ENCODE results near the gene OLIG3. TPM values are rescaled to one million over a fixed set of nuclear protein-coding genes. Genes with fewer than 3 reads are reported as not detected.

OLIG3 gene
- total RNA-seq, 4 donors from 2014 or later, result not detected

GRCh38 chr6:137490961-137491360 lies 3.2 kb downstream of the OLIG3 start:
- Histone ChIP-seq H3K9me3 (no peaks in the 10 kb centered on the region), H3K4me3 (no peak overlapping the region), H3K4me1 (no peaks in the 10 kb centered on the region), H3K27ac (no peak overlapping the region), H3K36me3 (no peaks in the 10 kb centered on the region), H3K27me3 (peaks cover 5 to 84% of the 10 kb centered on the region in 2 donors)
- no peak for TF ChIP-seq POLR2A (IDR thresholded peaks at IDR 0.05)
- TF ChIP-seq CTCF (IDR thresholded peaks at IDR 0.05), result no peak
- no peak for DNase-seq
- intact Hi-C loops (cut with DNase I; ENCODE audit: low total_unique reads), result no loop called here

- H3K4me1 ChIP-seq, result no peaks in the 10 kb centered on the region
- DNase-seq, result no peak
- TF ChIP-seq CTCF (IDR thresholded peaks at IDR 0.05) (no peak), POLR2A (IDR thresholded peaks at IDR 0.05) (no peak)
- intact Hi-C loops (cut with DNase I; ENCODE audit: low total_unique reads), result no loop called here
- no peak overlapping the region for H3K4me3 ChIP-seq
- H3K36me3 ChIP-seq, result no peaks in the 10 kb centered on the region
- H3K27me3 ChIP-seq, result peaks cover 5 to 80% of the 10 kb centered on the region in 2 donors
- H3K9me3 ChIP-seq, result no peaks in the 10 kb centered on the region
- no peak overlapping the region for H3K27ac ChIP-seq
Observed at GRCh38 chr6:137490006-137490905, 3.9 kb downstream of the OLIG3 start.

- no peak for TF ChIP-seq POLR2A (IDR thresholded peaks at IDR 0.05)
- no peak for TF ChIP-seq CTCF (IDR thresholded peaks at IDR 0.05)
- intact Hi-C loops (cut with DNase I; ENCODE audit: low total_unique reads), result no loop called here
- Histone ChIP-seq H3K9me3 (no peaks in the 10 kb centered on the region), H3K36me3 (no peaks in the 10 kb centered on the region), H3K27ac (no peak overlapping the region), H3K4me1 (no peaks in the 10 kb centered on the region), H3K27me3 (peaks cover 5 to 71% of the 10 kb centered on the region in 2 donors), H3K4me3 (no peak overlapping the region)
- no peak for DNase-seq
Observed at GRCh38 chr6:137489046-137490005, 4.9 kb downstream of the OLIG3 start.

GRCh38 chr6:137488150-137489045 lies 5.8 kb downstream of the OLIG3 start:
- Histone ChIP-seq H3K27ac (no peak overlapping the region), H3K4me1 (no peaks in the 10 kb centered on the region), H3K4me3 (no peak overlapping the region), H3K9me3 (no peaks in the 10 kb centered on the region), H3K36me3 (no peaks in the 10 kb centered on the region), H3K27me3 (peaks cover 5 to 62% of the 10 kb centered on the region in 2 donors)
- DNase-seq, result no peak
- TF ChIP-seq POLR2A (IDR thresholded peaks at IDR 0.05) (no peak), CTCF (IDR thresholded peaks at IDR 0.05) (no peak)
- intact Hi-C loops (cut with DNase I; ENCODE audit: low total_unique reads), result no loop called here

Data from uterus (tissue), 4 donors.